HepG2 (cell line): ENCODE results near the gene POLA2. TPM values are rescaled to one million over a fixed set of nuclear protein-coding genes. Genes with fewer than 3 reads are reported as not detected.

Experiments used
- ATAC-seq: fragments of 200-7000 bp; cut with Tn5 transposase; 3 replicates; pipeline ENCODE4 v1.9.1; 2020; ENCODE audit warnings: mild to moderate bottlenecking, moderate library complexity
- BruUV-seq: library from RNA; stranded (reverse); fragments of 400-500 nt; replicated peaks from 2 replicates; lab custom pipeline; 2021; lab: Mats Ljungman, UMichigan
- CTCF ChIA-PET: fragments of 300-600 bp; formaldehyde crosslinking; extraction: SDS; loops from one replicate; lab custom pipeline; 2021; ENCODE audit warnings: low total read pairs, inconsistent platforms, low intra/inter-chr PET ratio; lab: Yijun Ruan, JAX
- POLR2A ChIA-PET: fragments of 350-600 bp; sonication (Branson Sonifier 250); formaldehyde crosslinking; loops from one replicate; lab custom pipeline; 2020; ENCODE audit warnings: antibody characterized with exemption, inconsistent platforms; lab: Yijun Ruan, JAX
- DNase-seq: peaks from one replicate; pipeline ENCODE4 v3.0.0-alpha.2; 2015; ENCODE audit warnings: low spot score
- FAIRE-seq: peaks from 3 replicates; lab custom pipeline; 2011; peaks lifted over from hg19 to GRCh38; lab: Jason Lieb, UNC
- H2AFZ ChIP-seq: one replicate; pipeline ENCODE4 v1.6.1; 2011; ENCODE audit warnings: low read length, inconsistent platforms
- H3K27ac ChIP-seq: fragments of 300-600 bp; 3 replicates; pipeline ENCODE4 v1.8.0; 2011; ENCODE audit warnings: mixed run types, mild to moderate bottlenecking, mixed read lengths, low read length, inconsistent platforms; ENCODE audit not compliant: insufficient read depth; ENCODE audit errors: extremely low read length
- H3K27me3 ChIP-seq, 2 experiments: fragments of 200-600 bp in 1 of 2; 2 replicates in 1 of 2; 3 replicates in 1 of 2; pipeline versions ENCODE4 v1.6.0 to v1.8.0; 2011; ENCODE audit warnings: low read length in 2 of 2, mild to moderate bottlenecking in 2 of 2, moderate library complexity in 2 of 2, inconsistent platforms in 1 of 2; ENCODE audit not compliant: insufficient read depth in 2 of 2, control insufficient read depth in 1 of 2
- H3K36me3 ChIP-seq, 2 experiments: fragments of 200-600 bp in 1 of 2; replicated peaks in 1 of 2; 2 replicates in 1 of 2; 3 replicates in 1 of 2; pipeline versions ENCODE4 v1.5.1 to v1.8.0; 2011; ENCODE audit warnings: low read length in 2 of 2, inconsistent platforms in 1 of 2; ENCODE audit not compliant: insufficient read depth in 2 of 2, control insufficient read depth in 1 of 2
- H3K4me1 ChIP-seq: 2 replicates; pipeline ENCODE4 v1.5.1; 2012; ENCODE audit warnings: low read length, inconsistent platforms; ENCODE audit not compliant: insufficient read depth
- H3K4me2 ChIP-seq: 2 replicates; pipeline ENCODE4 v1.6.0; 2011; ENCODE audit warnings: low read depth, low read length, inconsistent platforms
- H3K4me3 ChIP-seq, 3 experiments: fragments of 200-600 bp in 1 of 3; sonication (generic), shearing (Covaris generic) in 1 of 3; replicated peaks in 1 of 3; 2 replicates each; pipeline ENCODE4 v1.5.1; 2011 to 2016; ENCODE audit warnings: low read length in 3 of 3, inconsistent platforms in 2 of 3, low read depth in 2 of 3, mild to moderate bottlenecking in 2 of 3, control low read depth in 1 of 3, mixed read lengths in 1 of 3; ENCODE audit not compliant: insufficient read depth in 1 of 3
- H3K79me2 ChIP-seq: one replicate; pipeline ENCODE4 v1.6.1; 2011; ENCODE audit warnings: low read length, inconsistent platforms; ENCODE audit not compliant: insufficient read depth
- H3K9ac ChIP-seq: 2 replicates; pipeline ENCODE4 v1.6.0; 2011; ENCODE audit warnings: mild to moderate bottlenecking, low read depth, low read length, inconsistent platforms; ENCODE audit not compliant: insufficient read depth
- H3K9me3 ChIP-seq: 2 replicates; pipeline ENCODE4 v1.5.1; 2012; ENCODE audit warnings: mild to moderate bottlenecking, low read length
- H4K20me1 ChIP-seq: 2 replicates; pipeline ENCODE4 v1.6.0; 2011; ENCODE audit warnings: inconsistent platforms, mild to moderate bottlenecking, low read length, moderate library complexity; ENCODE audit not compliant: insufficient read depth
- HNRNPL ChIP-seq: fragments of 200-400 bp; formaldehyde crosslinking; IDR thresholded peaks from 2 replicates; pipeline ENCODE4 v1.6.1; 2017; ENCODE audit warnings: mild to moderate bottlenecking, low read depth, low read length
- NFAT5 ChIP-seq: sonication (generic); formaldehyde crosslinking; IDR thresholded peaks from 2 replicates; pipeline ENCODE4 v1.4.0; 2020; ENCODE audit warnings: missing genetic modification reagents
- SCMH1 ChIP-seq: sonication (generic); formaldehyde crosslinking; IDR thresholded peaks from 2 replicates; pipeline ENCODE4 v1.9.0; 2021; ENCODE audit warnings: missing genetic modification reagents, mild to moderate bottlenecking, borderline replicate concordance
- ZBTB25 ChIP-seq: IDR thresholded peaks from 2 replicates; pipeline ENCODE4 v1.6.1; 2018; ENCODE audit warnings: missing genetic modification reagents
- ZBTB38 ChIP-seq: sonication (generic); formaldehyde crosslinking; IDR thresholded peaks from 2 replicates; pipeline ENCODE4 v1.5.1; 2020; ENCODE audit warnings: mild to moderate bottlenecking, missing genetic modification reagents
- ZNF24 ChIP-seq: fragments of 450-650 bp; IDR thresholded peaks from 2 replicates; pipeline ENCODE4 v1.6.1; 2017; ENCODE audit warnings: antibody characterized with exemption, mild to moderate bottlenecking
- ZNF556 ChIP-seq: sonication (generic); formaldehyde crosslinking; IDR thresholded peaks from 2 replicates; pipeline ENCODE4 v1.4.0; 2020; ENCODE audit warnings: mild to moderate bottlenecking, missing genetic modification reagents, borderline replicate concordance
- WGBS: methylation state at CpG from one replicate; pipeline ENCODE4 v1.1.6; 2017; ENCODE audit warnings: low lambda C conversion rate; 5-methylcytosine and 5-hydroxymethylcytosine counted together
- in situ Hi-C: cut with HindIII; loops from 2 replicates; pipeline ENCODE4 v1.10.0; 2017; ENCODE audit warnings: low pct_unique_long_range_greater_than_20kb; ENCODE audit not compliant: extremely low pct_ligation_motif_present
- intact Hi-C: fragments of 100-400 bp; cut with micrococcal nuclease; formaldehyde crosslinking; loops from one replicate; pipeline ENCODE4 v1.10.0; 2022; ENCODE audit not compliant: unreplicated experiment
- polyA plus RNA-seq, 8 experiments: library from polyadenylated mRNA; depleted of rRNA in 3 of 8; stranded (reverse) in 7 of 8; unstranded in 1 of 8; fragments of >200 nt; fragmentation: Illumina TruSeq in 4 of 8; extraction: Trizol in 4 of 8; gene quantifications; 2 replicates each; pipeline versions ENCODE4 v1.2.1 to v1.2.3, GENCODE V29; 2011 to 2016; ENCODE audit warnings: low read depth in 4 of 8, missing spikeins in 1 of 8, mixed read lengths in 1 of 8; ENCODE audit not compliant: insufficient read depth in 1 of 8
- total RNA-seq, 5 experiments: library from RNA; depleted of rRNA; stranded (reverse); fragments of >200 nt; fragmentation: Illumina TruSeq; extraction: Trizol; gene quantifications; 2 replicates each; pipeline ENCODE4 v1.2.3, GENCODE V29; 2016; ENCODE audit warnings: low read depth in 1 of 5

Gene POLA2
- total and polyA plus RNA-seq, 2 of the 13 experiments (the other 11 are each of a cell fraction or from before 2014, with no cell fraction given): 9.7 to 15.6 TPM

- Histone ChIP-seq H3K4me1 (peaks cover 45% of the 10 kb centered on the region), H3K79me2 (no peaks in the 10 kb centered on the region), H3K4me2 (no peak overlapping the region), H3K4me3 (no peak overlapping the region), H3K36me3 (peaks cover 18 to 32% of the 10 kb centered on the region in 2 experiments), H4K20me1 (no peaks in the 10 kb centered on the region), H3K9ac (no peak overlapping the region), H3K27me3 (no peaks in the 10 kb centered on the region), H2AFZ (no peak overlapping the region)
- WGBS: 97% methylated on average over 11 of the region's 11 CpGs
- POLR2A ChIA-PET: interaction anchor here (0.7 to 2.0 kb wide), 5 partner anchors 11 to 38 kb away, joined by 3 to 15 read pairs (median 4); partner anchors contain the start of genes DPF2 and POLA2
- CTCF ChIA-PET: no interaction called here
- BruUV-seq: no TSS peak
- FAIRE-seq (no peak), ATAC-seq (no peak)
- intact Hi-C loops: no loop called here
- in situ Hi-C loops: no loop called here
- no peak for TF ChIP-seq ZNF556 (CRISPR knock-in tag)
- TF ChIP-seq ZNF24: no peak
- TF ChIP-seq SCMH1 (CRISPR knock-in tag): no peak
- no peak for TF ChIP-seq ZBTB25
- TF ChIP-seq, all 625 proteins: peak for 0
- no peak overlapping the region for H3K27ac ChIP-seq
- no peak for DNase-seq
- no peaks in the 10 kb centered on the region for H3K9me3 ChIP-seq
Observed at GRCh38 chr11:65295001-65295400, 33.2 kb downstream of the POLA2 start.

GRCh38 chr11:65295571-65296341, 34.0 kb downstream of the POLA2 start:
- Histone ChIP-seq H3K4me2 (peak overlapping the region; percentile 43), H2AFZ (no peak overlapping the region), H3K79me2 (no peaks in the 10 kb centered on the region), H3K9me3 (no peaks in the 10 kb centered on the region), H4K20me1 (no peaks in the 10 kb centered on the region), H3K36me3 (peaks cover 18 to 29% of the 10 kb centered on the region in 2 experiments), H3K27me3 (no peaks in the 10 kb centered on the region), H3K27ac (peak overlapping the region; percentile 19), H3K4me3 (no peak overlapping the region), H3K4me1 (peaks cover 45% of the 10 kb centered on the region), H3K9ac (no peak overlapping the region)
- WGBS: 45% methylated on average over 8 of the region's 11 CpGs
- BruUV-seq: no TSS peak
- in situ Hi-C loops (no loop called here), intact Hi-C loops (no loop called here)
- FAIRE-seq (no peak), DNase-seq (no peak), ATAC-seq (peak; percentile 13; the same call in 1 of the 3 replicates)
- ChIA-PET CTCF (no interaction called here), POLR2A (interaction anchor here (0.7 to 2.2 kb wide), 7 partner anchors 10 to 161 kb away, joined by 3 to 15 read pairs (median 4); partner anchors contain the start of genes CDC42EP2, DPF2, POLA2 and SYVN1)
- peak; percentile 86 for TF ChIP-seq ZBTB38 (CRISPR knock-in tag)
- no peak for TF ChIP-seq HNRNPL
- no peak for TF ChIP-seq NFAT5 (CRISPR knock-in tag)
